Head of caudate nucleus (tissue), 42 donors: ENCODE measurements around the gene ZNF664.

Source experiments
- DNase-seq, 42 donors: peaks; one replicate each; pipeline versions ENCODE4 v3.0.0 to v3.0.0-alpha.2; 2020 to 2021; ENCODE audit warnings: mixed read lengths in 7 of 42
- intact Hi-C: fragments of 100-400 bp; cut with DNase I; formaldehyde crosslinking; loops from one replicate; pipeline ENCODE4 v1.15.0; 2022

The ZNF664 gene

GRCh38 chr12:123998344-123998990 is 25.5 kb downstream of the ZNF664 start:
- intact Hi-C loops: no loop called here
- no peak for DNase-seq

- DNase-seq: no peak
- intact Hi-C loops: no loop called here
These were observed 26.0 kb downstream of the ZNF664 start for GRCh38 chr12:123998991-123999359.

GRCh38 chr12:124000111-124000510 is 27.1 kb downstream of the ZNF664 start:
- DNase-seq: no peak
- intact Hi-C loops: no loop called here

GRCh38 chr12:124001343-124001742 is 28.3 kb downstream of the ZNF664 start:
- no peak for DNase-seq
- intact Hi-C loops: no loop called here

- DNase-seq: no peak
- intact Hi-C loops: no loop called here
These were observed 29.1 kb downstream of the ZNF664 start for GRCh38 chr12:124002021-124002644.

- no peak for DNase-seq
- intact Hi-C loops: no loop called here
These were observed 29.6 kb downstream of the ZNF664 start for GRCh38 chr12:124002654-124003053.

GRCh38 chr12:124004233-124004875 is 31.3 kb downstream of the ZNF664 start:
- intact Hi-C loops: no loop called here
- DNase-seq: peak in 1 of 42 donors; percentile 0

- intact Hi-C loops: no loop called here
- DNase-seq: peak in 2 of 42 donors; percentile 10 to 27
These were observed 33.2 kb downstream of the ZNF664 start for GRCh38 chr12:124006085-124006845.

- DNase-seq: no peak
- intact Hi-C loops: no loop called here
These were observed 34.1 kb downstream of the ZNF664 start for GRCh38 chr12:124006846-124007713.

- DNase-seq: peak in 11 of 42 donors; percentile 10 to 59 (median 39)
- intact Hi-C loops: no loop called here
These were observed 35.0 kb downstream of the ZNF664 start for GRCh38 chr12:124007826-124008570.

GRCh38 chr12:124008595-124008994 is 35.6 kb downstream of the ZNF664 start:
- intact Hi-C loops: no loop called here
- no peak for DNase-seq

- DNase-seq: no peak
- intact Hi-C loops: no loop called here
These were observed 36.8 kb downstream of the ZNF664 start for GRCh38 chr12:124009781-124010180.

GRCh38 chr12:124010687-124011086 is 37.7 kb downstream of the ZNF664 start:
- DNase-seq: no peak
- intact Hi-C loops: no loop called here

- intact Hi-C loops: no loop called here
- DNase-seq: no peak
These were observed 38.6 kb downstream of the ZNF664 start for GRCh38 chr12:124011435-124012115.

- intact Hi-C loops: no loop called here
These were observed 40.1 kb downstream of the ZNF664 start for GRCh38 chr12:124013073-124013472.

GRCh38 chr12:124015494-124016461 is 42.8 kb downstream of the ZNF664 start:
- peak in 1 of 42 donors; percentile 2 for DNase-seq
- intact Hi-C loops: no loop called here

More at GRCh38 chr12:124013073-124013472, 40.1 kb downstream of the ZNF664 start:
- DNase-seq: no peak
